ENCODE measurements around the gene MRPL53.
A peak's percentile ranks its signal among the peaks of the same experiment; 100 is the strongest.

Gene MRPL53

GRCh38 chr2:74472086-74472944 lies at the start of gene MRPL53:
Gene MRPL53 (minus strand): TSS chr2:74472680. CDS start chr2:74472660, 20 bp downstream.
- DNase-seq (ENCODE audit: extremely low read depth, low read depth): peak; percentile 75

GRCh38 chr2:74516650-74517049 lies 44.2 kb upstream of the MRPL53 start:
- DNase-seq (ENCODE audit: extremely low read depth, low read depth): no peak
- no peak for TF ChIP-seq CTCF (IDR thresholded peaks at IDR 0.05; ENCODE audit: low read depth, low read length)

More at GRCh38 chr2:74472086-74472944, at the start of gene MRPL53:
- TF ChIP-seq CTCF (IDR thresholded peaks at IDR 0.05; ENCODE audit: low read depth, low read length): no peak

GRCh38 chr2:74515981-74516633 lies 43.6 kb upstream of the MRPL53 start:
- TF ChIP-seq CTCF (IDR thresholded peaks at IDR 0.05; ENCODE audit: low read depth, low read length): no peak
- no peak for DNase-seq (ENCODE audit: extremely low read depth, low read depth)

- TF ChIP-seq CTCF (IDR thresholded peaks at IDR 0.05; ENCODE audit: low read depth, low read length): no peak
- no peak for DNase-seq (ENCODE audit: extremely low read depth, low read depth)
Measured at GRCh38 chr2:74515271-74515980, 42.9 kb upstream of the MRPL53 start.

GRCh38 chr2:74514368-74515270 lies 42.1 kb upstream of the MRPL53 start, which contains the start of gene TLX2:
Gene TLX2 (plus strand): TSS chr2:74514450. CDS start chr2:74514807, 357 bp downstream.
- no peak for TF ChIP-seq CTCF (IDR thresholded peaks at IDR 0.05; ENCODE audit: low read depth, low read length)
- DNase-seq (ENCODE audit: extremely low read depth, low read depth): no peak

- no peak for DNase-seq (ENCODE audit: extremely low read depth, low read depth)
- no peak for TF ChIP-seq CTCF (IDR thresholded peaks at IDR 0.05; ENCODE audit: low read depth, low read length)
Measured at GRCh38 chr2:74513605-74514367, 41.3 kb upstream of the MRPL53 start.

All from AG09319 (cell line).